Stimulated activated CD8-positive, alpha-beta memory T cell treated with anti-CD3 and anti-CD28 coated beads, Interleukin-15, amount 100 ng/mL, for 48 hours (primary cell): ENCODE data around the gene NEDD9.

Source experiments
- DNase-seq, 2 donors: peaks; one replicate each; pipeline ENCODE4 v3.0.0-alpha.2; 2020; ENCODE audit warnings: low read depth in 2 of 2

Gene NEDD9

DNA sequence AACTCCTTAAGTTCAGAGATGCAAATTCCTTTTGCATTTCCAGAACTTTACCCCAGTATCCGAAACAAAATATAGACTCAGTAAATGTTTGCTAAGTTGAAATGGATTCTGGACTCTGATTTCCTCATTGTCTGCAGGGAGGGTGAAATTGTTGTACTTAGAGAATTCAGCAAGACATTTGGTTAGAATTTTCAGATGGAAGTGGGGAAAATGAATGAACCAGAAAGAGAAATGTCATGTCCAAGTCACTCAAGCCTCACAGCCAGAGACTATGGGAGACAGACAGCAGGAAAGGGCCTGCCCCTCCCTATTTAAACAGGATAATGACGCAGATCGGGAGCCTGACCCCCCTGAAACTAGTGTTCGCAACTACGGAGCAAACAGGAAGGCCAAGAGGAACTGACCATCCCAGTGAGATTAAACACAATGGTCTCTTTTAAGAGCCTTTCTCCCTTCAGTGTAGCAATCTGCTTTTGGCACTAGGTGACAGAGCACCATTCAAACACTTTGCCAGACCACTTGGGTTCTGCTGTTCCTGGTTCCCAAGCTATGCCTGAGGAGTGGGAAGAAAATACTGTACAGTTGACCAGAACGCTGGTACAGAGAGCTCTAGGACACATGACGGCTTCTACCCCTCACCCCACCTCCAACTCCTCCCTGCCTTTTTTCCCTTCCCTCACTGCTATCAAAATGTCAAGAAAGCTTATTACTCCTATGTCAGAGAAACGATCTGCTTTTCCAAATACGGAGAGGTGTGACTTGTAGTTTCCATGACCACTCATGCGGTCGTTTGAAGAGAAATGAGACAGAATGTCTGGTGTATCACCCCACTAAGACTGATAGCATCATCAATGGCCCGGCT lies 13.7 kb downstream of the NEDD9 start:
- DNase-seq: peak in 1 of 2 donors; percentile 15

DNA sequence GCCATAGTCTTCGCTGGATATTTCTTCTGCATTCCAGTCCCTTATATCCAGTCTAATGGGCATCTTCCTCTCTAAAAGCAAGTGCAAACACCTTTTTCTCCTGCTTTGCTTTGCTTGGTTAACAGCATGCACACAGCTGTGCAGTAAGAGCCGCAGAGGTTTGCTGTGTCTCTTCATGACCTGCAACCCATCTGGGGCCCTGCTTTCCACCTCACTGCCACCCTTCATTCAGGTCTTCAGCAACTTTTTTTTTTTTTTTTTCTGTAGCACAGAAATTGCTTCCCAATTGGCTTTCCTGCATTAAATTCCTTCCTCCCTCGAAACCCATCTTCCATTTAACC lies 14.4 kb downstream of the NEDD9 start:
- DNase-seq: no peak

DNA sequence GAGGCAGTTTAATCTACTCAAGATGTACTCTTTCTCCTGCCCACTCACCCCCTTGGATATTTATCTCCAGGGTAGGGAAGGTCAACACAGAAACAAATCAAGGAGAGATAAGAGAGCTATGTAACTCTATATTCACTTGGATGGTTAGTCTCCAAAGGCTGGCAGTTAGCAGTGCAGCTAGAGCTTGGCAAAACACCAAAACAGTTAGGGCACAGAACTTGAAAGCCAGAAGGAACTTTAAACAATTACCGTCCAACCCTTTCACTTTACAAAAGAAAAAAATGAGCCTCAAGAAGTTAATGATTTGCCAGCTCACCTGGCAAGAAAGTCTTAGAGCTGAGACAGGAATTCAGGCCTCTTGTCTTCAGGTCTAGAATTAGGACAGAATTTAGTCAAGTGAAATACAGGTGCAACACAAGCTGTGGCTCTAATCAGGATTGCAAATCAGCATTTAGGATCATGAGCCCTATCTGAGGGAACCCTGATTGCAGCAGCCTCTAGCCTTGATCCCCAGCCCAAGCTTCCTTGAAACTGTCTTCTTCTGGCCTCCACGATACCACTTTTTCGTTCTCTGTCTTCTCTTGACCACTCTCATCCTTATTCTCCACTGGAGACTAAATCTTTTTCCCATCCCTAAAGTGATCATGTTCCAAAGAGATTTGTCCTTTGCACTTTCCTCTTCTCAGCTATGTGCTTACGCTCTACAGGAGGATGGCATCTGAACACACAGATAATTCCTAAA lies 14.9 kb downstream of the NEDD9 start:
- DNase-seq: no peak

DNA sequence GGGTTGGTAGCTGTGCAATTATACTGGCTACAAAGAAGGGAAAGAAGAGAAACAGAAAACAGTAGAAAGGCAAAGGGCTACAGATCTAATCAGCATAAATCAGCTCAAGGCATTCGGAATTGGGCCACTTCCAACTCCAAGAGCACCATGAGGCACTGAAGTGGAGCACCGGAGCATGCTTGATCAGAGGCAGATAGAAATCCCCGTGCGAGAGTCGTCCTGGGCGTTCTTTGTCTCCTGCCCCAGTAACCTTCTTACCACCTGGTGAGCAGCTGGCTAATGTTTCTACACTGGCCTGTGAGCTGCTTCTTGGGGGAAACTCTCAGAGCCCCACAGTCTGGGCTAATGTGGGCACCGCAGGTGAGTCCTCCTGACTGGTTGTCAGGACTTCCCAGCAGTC lies 16.7 kb downstream of the NEDD9 start:
- no peak for DNase-seq

DNA sequence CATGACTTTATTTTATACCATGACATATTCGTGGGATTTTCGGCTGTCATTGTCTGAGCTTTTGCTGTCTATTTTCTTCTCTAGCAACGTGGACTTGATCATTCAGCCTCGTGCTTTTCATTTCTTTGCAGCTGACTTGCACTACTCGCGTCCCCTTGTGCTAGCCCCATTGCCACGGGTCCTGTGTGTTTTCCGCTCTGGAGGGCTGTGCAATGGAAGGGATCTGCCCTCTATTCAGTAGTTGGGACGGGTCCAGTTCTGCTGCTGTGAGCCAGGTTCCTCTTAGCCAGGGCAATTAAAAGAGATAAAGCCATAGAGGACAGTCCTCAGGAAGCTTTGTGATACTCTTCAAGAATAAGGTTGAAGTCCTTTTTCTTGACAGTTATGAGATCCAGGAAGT lies 17.6 kb downstream of the NEDD9 start:
- no peak for DNase-seq

DNA sequence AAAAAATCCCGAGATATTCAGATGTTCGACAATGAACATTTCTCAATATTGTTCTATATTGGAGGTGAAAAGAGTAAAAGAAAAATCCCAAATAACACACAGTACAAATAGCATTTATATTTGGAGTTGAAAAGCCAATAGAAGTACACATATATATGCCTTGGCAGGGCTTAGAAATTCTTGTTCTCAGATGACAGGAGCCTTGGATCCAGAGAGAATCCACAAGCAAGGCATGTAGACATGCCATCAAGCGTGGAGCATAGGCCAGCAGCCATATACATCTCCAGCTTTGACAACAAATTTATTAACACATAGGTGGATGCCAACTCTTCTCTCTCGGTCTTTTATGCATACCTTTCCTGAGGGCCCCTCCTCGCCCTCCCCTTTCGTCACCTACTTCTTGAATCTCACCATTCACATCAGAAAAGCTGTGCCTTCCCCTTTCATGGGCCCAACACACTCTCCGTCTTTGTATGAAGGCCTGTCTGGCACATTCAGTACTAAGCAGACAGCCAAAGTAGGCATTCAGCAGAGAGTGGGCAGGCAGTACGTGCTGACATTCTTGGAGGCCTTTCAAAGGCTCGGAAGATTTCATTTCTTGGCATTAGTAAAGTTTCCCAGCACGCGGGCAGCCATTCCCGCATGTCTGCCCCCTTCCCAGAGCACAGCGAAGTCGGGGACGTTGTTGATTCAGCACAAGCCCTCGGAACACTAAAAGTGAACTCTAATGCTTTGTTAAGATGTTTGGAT lies 18.2 kb downstream of the NEDD9 start:
- no peak for DNase-seq

DNA sequence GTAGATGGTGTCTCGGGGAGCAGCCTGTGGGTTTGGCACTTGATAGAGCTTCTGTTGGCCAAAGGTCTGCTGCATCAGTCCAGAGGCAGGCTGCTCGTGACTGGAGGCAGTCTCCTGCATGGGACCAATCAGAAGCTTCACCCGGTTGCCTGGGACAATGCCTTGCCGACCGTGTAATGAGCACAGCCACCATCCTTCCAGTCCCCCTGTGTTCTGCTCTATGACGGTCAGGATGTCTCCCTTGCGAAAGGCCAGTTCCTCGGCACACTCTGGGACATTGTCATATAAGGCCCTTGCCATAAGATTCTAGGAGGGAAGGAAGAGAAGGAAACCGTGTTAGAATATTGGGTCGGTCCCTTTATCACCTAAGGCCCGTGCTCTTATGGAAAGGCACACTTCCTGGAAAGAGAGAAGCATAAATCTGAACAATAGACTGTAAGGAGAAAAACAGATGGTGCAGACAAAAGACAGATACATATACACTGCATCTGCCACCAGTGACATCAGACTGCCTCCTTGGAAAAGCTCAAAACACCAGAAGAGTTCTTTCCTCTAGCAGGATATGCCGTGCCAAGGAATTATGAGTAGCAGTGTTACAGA lies 18.9 kb downstream of the NEDD9 start:
- no peak for DNase-seq

DNA sequence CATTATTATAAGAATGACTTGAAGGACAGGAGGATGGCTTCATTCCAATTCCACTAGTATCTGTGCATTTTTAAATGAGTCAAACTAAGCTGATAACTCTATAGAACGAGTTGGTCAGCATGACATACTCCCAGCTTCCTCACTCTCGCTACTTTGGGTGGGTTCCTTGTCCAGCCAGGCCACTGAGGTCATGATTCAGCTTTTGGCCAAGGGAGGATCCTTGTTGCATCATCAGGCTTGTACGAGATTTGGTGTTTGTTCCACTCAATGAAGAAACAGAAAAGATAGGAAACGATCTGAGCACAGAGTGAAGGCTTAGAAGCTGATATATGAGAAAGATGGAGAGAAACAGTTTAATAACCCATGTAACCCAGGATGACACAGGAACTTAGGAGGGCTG lies 19.8 kb downstream of the NEDD9 start:
- no peak for DNase-seq

DNA sequence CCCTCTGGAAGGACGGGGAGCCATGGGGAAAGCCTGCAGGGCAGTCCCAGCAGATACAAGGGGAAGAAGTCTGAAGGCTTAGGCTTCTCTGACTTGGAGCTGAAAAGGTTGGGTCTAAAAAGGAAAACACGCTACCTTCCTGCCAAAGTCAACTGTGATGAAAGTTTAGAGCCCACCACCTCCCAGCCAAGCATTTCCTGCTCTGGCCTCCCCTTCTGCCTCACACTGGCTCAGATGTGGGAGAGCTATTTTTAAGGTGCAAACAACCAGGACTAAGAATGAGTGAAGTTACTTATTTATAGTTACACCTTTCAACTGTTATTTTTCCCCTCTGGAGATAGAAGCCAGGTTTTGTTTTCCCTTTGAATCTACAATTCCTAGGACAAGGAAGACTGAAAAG lies 21.2 kb downstream of the NEDD9 start:
- DNase-seq: no peak

DNA sequence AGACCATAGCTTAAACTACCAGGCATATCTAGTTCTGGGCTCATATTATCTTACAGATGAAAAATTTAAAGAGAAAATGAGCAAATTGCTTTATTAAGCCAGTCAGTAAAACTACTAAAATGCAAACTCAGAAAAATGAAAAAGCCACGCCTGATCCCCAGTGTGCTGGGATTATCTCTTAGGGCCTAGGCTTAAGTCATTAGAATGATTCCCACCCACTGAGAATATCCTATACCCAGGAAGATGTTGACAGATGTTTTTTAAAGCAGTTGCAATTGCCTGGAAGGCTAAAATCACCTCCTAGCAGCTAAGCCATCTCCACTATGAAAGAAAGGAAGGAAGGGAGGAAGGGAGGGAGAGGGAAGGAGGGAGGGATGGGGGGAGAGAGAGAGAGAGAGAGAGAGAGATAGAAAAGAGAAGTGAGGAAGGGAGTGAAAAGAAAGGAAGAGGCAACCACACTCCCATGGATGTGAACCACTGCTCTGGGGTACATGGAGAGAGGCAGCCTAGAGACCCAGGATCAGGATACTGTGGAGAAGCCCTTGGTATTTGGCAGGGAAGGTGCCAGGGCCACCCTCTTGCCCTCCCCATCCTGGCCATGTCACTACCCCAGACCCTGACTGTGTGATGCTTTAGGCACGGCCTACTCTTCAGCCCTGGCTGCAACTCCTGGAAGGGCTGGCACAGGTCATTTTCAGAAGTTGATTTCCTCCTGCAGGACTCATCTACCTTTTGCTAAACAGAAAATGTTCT lies 21.9 kb downstream of the NEDD9 start:
- DNase-seq: no peak

DNA sequence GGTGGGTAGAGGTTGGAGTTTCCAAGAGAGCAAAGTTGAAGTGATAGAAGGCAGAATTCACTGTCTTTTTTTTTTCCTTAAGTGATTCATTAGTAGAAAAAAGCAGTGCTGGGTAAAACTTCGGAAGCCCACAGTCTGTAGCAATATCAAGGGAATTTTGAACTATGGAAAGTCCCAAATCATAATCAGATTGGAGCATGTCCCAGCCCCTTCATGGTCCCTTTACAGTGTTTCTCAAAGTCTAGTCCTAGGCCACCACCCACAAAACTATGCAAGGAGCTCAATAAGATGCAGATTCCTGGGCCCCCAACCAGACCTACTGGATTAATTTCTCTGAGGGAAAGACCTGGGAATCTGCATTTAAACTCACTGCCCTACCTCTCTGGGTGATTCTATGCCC lies 22.6 kb downstream of the NEDD9 start:
- no peak for DNase-seq

DNA sequence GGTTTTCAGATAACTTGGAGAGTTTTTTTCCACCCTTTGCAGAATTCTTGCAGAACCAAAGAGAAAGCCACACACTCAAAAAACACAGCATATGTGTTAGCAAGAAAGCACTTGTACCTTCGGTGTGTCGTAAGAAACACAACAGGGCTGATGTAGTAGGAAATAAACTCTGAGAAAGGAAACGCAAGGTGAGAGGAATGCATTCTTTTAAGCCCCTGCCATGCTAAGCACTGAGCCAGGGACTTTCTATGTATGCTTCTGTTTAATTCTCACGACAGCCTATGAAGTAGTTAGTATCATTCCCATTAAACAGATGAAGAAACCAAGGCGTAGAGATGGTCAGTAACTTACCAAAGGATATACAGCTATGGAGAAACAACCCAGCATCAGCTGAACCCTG lies 23.1 kb downstream of the NEDD9 start:
- no peak for DNase-seq

DNA sequence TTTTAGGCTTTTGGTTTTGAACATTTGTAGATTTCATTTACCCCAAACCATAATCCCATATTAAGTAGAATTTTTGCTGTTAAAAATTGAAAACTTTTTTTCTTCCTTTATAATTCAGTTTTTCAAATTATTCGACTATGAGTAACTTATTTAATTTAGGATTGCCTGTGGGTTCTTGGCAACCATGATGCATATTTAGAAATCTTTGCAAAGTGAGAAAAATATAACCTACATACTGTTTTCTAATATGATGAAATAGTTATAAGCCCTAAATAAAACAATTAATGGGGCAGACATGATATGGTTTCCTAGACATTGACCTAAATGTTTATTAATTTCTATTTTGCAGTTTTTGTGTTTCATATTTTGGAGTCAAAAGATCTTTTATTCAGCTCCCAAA lies 23.6 kb downstream of the NEDD9 start:
- DNase-seq: no peak

DNA sequence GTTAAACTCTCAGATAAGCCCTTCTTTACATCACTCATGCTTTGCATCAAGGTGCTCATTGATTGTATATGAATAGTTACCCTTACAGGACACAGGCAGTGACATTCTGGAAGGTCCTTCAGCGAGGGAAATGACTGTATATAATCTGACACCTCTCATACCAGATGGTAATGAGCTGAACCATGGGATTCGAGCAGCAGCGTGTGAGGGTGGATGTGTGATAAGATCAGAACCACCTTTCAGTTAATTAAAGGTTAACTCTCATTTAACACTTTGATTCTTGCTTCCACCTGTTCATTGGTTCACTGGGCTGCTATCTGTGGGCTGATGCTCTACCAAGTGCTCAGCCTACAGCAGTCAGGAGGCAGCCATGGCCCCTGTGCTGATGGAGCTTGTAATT lies 24.2 kb downstream of the NEDD9 start:
- DNase-seq: no peak

DNA sequence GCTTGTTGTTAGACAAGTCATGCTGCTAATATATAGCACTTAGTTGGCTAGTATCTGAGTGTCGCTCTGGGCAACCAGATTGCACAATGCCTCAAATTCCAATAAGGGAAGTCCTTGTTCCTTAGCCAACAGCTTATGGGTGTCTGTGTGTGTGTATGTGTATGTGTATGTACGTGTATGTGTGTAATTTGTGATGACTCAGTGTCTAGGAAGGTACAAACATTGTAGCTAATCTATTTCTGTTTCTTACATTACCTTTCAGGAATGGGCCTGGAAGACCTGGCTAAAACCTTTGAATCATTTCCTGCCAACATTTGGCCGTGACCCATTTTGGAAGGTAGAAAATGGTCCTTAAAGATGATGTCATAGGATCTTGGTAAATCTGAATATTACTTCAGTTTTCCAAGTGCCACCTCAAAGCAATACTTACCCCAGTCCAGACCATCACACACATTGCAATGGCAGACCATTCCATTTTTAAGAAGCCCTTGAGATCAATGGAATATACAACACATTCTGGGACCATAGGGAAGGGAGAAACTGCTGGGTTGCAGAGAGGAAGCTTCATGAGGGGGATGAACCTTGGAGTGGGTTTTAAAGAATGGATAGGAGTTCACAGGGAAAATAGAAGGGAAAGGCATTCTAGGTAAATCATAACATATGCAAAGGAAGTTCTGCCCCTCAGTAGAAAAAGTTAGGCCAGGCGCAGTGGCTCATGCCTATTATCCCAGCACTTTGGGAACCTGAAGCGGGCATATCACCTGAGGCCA lies 25.1 kb downstream of the NEDD9 start:
- DNase-seq: no peak

DNA sequence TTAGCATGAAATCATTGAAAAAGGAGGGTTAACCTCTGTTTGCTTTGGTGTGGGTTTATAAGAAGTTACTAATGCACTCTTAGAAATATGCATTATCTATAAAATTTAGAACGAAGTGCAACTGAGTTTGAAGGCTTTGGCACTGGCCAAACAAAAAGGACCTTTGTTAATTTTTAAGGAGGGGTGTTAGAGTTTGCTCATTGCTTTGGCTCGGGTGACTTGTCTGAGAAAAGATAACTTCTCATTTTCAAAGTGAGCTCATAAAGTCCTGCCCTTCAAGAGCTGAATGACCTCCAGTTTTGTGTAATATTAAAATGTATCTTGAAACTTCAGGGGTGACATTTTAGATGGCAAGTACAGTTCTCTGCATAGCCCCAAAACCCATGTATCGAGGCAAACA lies 25.9 kb downstream of the NEDD9 start:
- no peak for DNase-seq

DNA sequence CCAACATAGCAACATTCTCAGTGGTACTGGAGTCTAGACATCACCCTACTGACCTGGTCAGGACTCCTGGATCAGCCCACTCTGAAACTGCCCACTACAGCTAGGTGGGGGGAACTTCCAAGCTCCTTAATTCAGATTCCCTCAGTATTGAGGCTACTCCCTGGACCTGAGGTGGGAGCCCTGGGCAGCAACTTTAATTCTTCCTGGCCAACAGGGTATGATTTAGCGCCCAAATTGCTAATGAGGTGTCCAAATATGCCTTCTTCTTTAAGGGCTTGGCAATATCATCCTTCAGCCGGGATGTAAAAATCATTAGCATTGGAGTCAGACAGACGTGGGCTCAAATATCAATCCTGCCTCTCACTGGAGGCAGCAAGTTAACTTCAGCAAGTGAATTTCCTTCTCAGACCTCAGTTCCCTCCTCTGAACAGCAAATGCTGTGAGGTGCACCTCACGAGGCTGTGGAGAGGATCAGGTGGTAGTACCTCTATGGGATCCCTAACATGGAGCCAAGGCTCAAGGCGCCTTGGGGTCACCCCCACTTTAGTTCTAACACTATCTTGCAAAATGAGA lies 27.6 kb downstream of the NEDD9 start:
- no peak for DNase-seq

DNA sequence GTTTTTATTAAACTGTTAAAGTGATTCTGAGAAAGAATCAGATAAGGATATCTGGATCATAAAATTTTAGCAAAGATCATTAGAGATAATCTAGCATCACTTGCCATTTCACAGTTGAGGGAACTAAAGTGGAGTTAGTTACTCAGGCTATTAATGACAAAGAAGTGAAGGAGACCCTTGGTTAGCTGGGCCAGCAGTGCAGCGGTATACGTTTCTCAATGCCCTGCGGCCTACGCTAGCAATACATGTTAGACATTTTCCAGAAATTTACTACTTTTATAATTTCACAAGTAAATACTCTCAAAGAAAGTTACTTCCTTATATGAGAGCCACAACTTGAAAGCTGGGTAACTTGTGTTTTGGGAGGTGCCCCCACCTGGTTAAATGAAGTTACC lies 28.5 kb downstream of the NEDD9 start:
- DNase-seq: no peak

DNA sequence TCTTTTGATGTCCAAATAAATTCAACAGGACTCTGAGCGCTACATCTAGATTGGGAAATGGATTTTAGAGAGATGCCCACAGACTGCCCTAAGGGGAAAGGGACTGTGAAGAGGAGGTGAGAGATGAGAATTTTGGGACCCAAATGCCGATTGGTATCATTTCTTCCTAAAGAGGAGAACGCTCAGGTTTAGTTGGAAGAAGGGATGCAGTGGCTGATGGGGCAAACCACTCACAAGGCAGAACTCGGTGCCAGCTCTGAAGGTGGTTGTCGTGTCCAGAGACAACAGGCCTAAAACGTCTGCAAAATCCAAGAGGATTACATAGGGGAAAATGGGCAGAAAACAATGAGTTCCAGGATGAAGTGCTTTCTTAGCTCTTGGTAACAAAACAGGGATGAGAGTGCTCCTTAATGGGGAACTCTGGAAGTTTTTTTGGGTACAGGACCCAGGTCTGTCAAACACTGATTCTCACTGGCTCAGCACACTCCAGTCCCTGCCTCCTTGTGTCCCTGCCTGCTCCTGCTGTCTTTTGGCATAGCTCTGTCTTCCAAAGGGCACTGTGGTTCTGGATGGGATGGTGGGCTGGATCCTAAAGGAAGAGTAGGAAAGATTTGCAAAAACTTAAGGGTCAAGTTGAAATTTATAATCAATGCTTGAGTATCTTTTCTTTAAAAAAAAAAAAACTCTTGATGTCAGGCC lies 29.0 kb downstream of the NEDD9 start:
- no peak for DNase-seq
